ENCODE data around the gene THAP11. TPM values are rescaled to one million over a fixed set of nuclear protein-coding genes. Genes with fewer than 3 reads are reported as not detected.
A peak's percentile ranks its signal among the peaks of the same experiment; 100 is the strongest.

THAP11 gene
- total and polyA plus RNA-seq, 2 of the 13 experiments (the other 11 are each of a cell fraction or from before 2014, with no cell fraction given) = 44.2 to 53.4 TPM

DNA sequence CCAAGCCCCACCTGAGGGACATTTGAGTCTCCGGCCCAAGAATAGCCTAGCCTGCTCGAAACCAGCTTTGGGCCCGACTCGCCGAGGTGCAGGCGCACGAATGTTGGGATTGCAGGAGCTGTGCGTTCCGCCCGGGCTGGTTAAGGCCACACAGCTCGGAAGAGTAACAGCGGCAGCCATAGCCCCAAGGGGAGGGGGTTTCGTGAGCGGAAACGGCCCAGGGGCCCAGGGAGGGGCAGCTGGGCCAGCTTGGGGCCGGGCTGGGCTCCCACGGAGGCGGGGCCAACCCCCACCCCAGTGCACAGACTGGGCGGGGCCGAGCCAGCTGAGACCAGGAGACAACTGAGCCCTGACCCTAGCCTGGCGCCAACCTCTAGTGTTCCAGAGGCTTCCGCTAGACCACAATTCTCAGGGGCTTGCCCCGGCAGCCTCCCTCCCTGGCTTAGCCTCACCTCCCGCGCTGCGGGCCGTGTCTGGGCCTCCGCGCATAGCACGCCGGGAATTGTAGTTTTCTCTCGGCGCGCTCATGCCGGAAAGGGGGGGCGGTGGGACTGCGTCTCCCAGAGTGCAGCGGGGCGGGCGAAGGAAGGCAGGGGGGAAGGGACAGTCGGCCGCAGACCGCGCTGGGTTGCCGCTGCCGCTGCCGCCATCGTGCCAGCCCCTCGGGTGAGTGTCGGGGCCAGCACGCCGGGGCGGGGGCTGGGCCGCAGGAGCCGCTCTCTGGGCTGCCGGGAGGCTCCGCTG lies 4.4 kb downstream of the THAP11 start, which contains the start of gene NUTF2 (continued):
- TF ChIP-seq ZNF563 (CRISPR knock-in tag; IDR thresholded peaks at IDR 0.05) (peak; percentile 28; the same call in 1 of the 2 replicates), ZNF496 (CRISPR knock-in tag; IDR thresholded peaks at IDR 0.05; ENCODE audit: insufficient replicate concordance) (no peak), FOXA1 (IDR thresholded peaks at IDR 0.05) (no peak), FOXA1 (CRISPR knock-in tag; IDR thresholded peaks at IDR 0.05) (no peak), IRF2 (CRISPR knock-in tag; IDR thresholded peaks at IDR 0.05) (peak; percentile 84), MAFK (conservative IDR thresholded peaks at IDR 0.05 in 1 of 2, IDR thresholded peaks at IDR 0.05 in 1 of 2; ENCODE audit: low read length in 2 of 2) (no peak), CEBPB (IDR thresholded peaks at IDR 0.05; ENCODE audit: borderline replicate concordance, low read depth, low read length) (no peak), GATA4 (IDR thresholded peaks at IDR 0.05; ENCODE audit: borderline replicate concordance, low read depth) (peak; percentile 75), SRSF9 (IDR thresholded peaks at IDR 0.05; ENCODE audit: borderline replicate concordance, insufficient read depth, low read depth, low read length, poor library complexity, severe bottlenecking) (no peak), PPARG (CRISPR knock-in tag; conservative IDR thresholded peaks at IDR 0.05) (peak; percentile 61), KLF6 (CRISPR knock-in tag; IDR thresholded peaks at IDR 0.05) (0 out of 2 replicates have a peak, but pooled peaks have one; percentile 24), TAF15 (IDR thresholded peaks at IDR 0.05; ENCODE audit: low read depth, low read length, poor library complexity, severe bottlenecking) (peak; percentile 37), ZNF557 (CRISPR knock-in tag; IDR thresholded peaks at IDR 0.05) (no peak), NFYB (CRISPR knock-in tag; IDR thresholded peaks at IDR 0.05) (peak; percentile 47; the same call in 1 of the 2 replicates), RBM39 (IDR thresholded peaks at IDR 0.05; ENCODE audit: low read depth, low read length, poor library complexity, severe bottlenecking) (peak; percentile 81)
- TF ChIP-seq, protein P1, sequence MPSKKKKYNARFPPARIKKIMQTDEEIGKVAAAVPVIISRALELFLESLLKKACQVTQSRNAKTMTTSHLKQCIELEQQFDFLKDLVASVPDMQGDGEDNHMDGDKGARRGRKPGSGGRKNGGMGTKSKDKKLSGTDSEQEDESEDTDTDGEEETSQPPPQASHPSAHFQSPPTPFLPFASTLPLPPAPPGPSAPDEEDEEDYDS (CRISPR knock-in tag; IDR thresholded peaks at IDR 0.05) = peak; percentile 73
- TF ChIP-seq, protein P2, sequence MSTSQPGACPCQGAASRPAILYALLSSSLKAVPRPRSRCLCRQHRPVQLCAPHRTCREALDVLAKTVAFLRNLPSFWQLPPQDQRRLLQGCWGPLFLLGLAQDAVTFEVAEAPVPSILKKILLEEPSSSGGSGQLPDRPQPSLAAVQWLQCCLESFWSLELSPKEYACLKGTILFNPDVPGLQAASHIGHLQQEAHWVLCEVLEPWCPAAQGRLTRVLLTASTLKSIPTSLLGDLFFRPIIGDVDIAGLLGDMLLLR (CRISPR knock-in tag; IDR thresholded peaks at IDR 0.05) = peak; percentile 22; the same call in 1 of the 2 replicates
- TF ChIP-seq, protein P3, sequence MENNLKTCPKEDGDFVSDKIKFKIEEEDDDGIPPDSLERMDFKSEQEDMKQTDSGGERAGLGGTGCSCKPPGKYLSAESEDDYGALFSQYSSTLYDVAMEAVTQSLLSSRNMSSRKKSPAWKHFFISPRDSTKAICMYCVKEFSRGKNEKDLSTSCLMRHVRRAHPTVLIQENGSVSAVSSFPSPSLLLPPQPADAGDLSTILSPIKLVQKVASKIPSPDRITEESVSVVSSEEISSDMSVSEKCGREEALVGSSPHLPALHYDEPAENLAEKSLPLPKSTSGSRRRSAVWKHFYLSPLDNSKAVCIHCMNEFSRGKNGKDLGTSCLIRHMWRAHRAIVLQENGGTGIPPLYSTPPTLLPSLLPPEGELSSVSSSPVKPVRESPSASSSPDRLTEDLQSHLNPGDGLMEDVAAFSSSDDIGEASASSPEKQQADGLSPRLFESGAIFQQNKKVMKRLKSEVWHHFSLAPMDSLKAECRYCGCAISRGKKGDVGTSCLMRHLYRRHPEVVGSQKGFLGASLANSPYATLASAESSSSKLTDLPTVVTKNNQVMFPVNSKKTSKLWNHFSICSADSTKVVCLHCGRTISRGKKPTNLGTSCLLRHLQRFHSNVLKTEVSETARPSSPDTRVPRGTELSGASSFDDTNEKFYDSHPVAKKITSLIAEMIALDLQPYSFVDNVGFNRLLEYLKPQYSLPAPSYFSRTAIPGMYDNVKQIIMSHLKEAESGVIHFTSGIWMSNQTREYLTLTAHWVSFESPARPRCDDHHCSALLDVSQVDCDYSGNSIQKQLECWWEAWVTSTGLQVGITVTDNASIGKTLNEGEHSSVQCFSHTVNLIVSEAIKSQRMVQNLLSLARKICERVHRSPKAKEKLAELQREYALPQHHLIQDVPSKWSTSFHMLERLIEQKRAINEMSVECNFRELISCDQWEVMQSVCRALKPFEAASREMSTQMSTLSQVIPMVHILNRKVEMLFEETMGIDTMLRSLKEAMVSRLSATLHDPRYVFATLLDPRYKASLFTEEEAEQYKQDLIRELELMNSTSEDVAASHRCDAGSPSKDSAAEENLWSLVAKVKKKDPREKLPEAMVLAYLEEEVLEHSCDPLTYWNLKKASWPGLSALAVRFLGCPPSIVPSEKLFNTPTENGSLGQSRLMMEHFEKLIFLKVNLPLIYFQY (CRISPR knock-in tag; IDR thresholded peaks at IDR 0.05; ENCODE audit: borderline replicate concordance) = peak; percentile 96
- TF ChIP-seq, protein P4, sequence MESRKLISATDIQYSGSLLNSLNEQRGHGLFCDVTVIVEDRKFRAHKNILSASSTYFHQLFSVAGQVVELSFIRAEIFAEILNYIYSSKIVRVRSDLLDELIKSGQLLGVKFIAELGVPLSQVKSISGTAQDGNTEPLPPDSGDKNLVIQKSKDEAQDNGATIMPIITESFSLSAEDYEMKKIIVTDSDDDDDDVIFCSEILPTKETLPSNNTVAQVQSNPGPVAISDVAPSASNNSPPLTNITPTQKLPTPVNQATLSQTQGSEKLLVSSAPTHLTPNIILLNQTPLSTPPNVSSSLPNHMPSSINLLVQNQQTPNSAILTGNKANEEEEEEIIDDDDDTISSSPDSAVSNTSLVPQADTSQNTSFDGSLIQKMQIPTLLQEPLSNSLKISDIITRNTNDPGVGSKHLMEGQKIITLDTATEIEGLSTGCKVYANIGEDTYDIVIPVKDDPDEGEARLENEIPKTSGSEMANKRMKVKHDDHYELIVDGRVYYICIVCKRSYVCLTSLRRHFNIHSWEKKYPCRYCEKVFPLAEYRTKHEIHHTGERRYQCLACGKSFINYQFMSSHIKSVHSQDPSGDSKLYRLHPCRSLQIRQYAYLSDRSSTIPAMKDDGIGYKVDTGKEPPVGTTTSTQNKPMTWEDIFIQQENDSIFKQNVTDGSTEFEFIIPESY (CRISPR knock-in tag; IDR thresholded peaks at IDR 0.05) = peak; percentile 56; the same call in 1 of the 2 replicates
- TF ChIP-seq, protein P5, sequence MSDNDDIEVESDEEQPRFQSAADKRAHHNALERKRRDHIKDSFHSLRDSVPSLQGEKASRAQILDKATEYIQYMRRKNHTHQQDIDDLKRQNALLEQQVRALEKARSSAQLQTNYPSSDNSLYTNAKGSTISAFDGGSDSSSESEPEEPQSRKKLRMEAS (IDR thresholded peaks at IDR 0.05) = peak; percentile 93
- TF ChIP-seq, protein P6, sequence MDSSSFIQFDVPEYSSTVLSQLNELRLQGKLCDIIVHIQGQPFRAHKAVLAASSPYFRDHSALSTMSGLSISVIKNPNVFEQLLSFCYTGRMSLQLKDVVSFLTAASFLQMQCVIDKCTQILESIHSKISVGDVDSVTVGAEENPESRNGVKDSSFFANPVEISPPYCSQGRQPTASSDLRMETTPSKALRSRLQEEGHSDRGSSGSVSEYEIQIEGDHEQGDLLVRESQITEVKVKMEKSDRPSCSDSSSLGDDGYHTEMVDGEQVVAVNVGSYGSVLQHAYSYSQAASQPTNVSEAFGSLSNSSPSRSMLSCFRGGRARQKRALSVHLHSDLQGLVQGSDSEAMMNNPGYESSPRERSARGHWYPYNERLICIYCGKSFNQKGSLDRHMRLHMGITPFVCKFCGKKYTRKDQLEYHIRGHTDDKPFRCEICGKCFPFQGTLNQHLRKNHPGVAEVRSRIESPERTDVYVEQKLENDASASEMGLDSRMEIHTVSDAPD (CRISPR knock-in tag; IDR thresholded peaks at IDR 0.05) = peak; percentile 81; the same call in 1 of the 2 replicates

Measured in HepG2 (cell line).